Measurements from ENCODE around the gene HBG1. TPM values are rescaled to one million over a fixed set of nuclear protein-coding genes. Genes with fewer than 3 reads are reported as not detected.

HBG1 gene
- total RNA-seq, 1 donor from 2014 or later = not detected

GRCh38 chr11:5290106-5290505, 40.4 kb upstream of the HBG1 start:
- Histone ChIP-seq H3K4me3 (no peak overlapping the region), H3K27ac (no peak overlapping the region), H3K27me3 (ENCODE audit: low read depth) (no peaks in the 10 kb centered on the region), H3K4me1 (no peaks in the 10 kb centered on the region), H3K36me3 (no peaks in the 10 kb centered on the region), H3K9me3 (no peaks in the 10 kb centered on the region)
- DNase-seq (no peak), ATAC-seq (no peak)
- intact Hi-C loops (cut with DNase I) = no loop called here
- TF ChIP-seq CTCF (IDR thresholded peaks at IDR 0.05) = no peak

DNA sequence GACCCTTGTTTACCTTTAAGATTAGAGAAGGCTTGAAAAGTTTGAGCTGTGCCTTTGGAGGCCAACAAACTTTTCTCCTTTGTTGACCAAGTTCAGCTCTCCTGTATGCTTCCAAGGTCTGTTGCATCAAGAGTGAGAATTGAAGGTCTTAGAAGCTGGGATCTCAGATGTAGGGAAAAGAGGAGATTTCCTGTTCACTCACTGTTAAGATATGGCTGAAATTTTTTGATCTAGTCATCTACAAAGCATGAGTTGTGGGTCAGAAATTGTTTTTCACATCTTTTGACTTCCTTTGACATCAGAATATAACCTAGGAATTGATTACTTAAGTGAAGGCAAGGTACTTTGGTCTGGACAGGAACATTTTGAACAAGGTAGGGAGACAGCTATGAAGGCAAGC, 40.0 kb upstream of the HBG1 start:
- H3K36me3 ChIP-seq = no peaks in the 10 kb centered on the region
- TF ChIP-seq CTCF (IDR thresholded peaks at IDR 0.05) = no peak
- no peaks in the 10 kb centered on the region for H3K27me3 ChIP-seq (ENCODE audit: low read depth)
- no peak overlapping the region for H3K27ac ChIP-seq
- no peaks in the 10 kb centered on the region for H3K9me3 ChIP-seq
- no peak overlapping the region for H3K4me3 ChIP-seq
- intact Hi-C loops (cut with DNase I) = no loop called here
- ATAC-seq (no peak), DNase-seq (no peak)
- H3K4me1 ChIP-seq = no peaks in the 10 kb centered on the region

DNA sequence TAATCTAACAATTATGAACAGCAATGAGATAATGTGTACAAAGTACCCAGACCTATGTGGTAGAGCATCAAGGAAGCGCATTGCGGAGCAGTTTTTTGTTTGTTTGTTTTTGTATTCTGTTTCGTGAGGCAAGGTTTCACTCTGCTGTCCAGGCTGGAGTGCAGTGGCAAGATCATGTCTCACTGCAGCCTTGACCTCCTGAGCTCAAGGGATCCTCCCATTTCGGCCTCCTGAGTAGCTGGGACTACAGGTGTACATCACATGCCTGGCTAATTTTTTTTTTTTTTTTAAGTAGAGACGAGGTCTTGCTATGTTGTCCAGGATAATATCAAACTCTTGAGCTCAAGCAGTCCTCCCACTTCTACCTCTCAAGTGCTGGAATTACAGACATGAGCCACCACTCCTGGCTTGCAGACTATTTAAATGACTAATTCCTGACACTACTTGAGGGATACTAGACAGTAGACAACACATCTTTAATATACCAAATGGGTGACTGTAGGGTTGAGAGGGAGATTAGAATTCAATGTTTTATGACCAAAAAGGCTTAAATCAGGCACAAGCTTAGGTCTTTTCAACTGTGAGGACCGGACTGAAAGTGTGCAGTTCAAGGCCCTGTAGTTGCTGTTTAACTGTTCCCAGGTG, 39.4 kb upstream of the HBG1 start:
- intact Hi-C loops (cut with DNase I) = no loop called here
- Histone ChIP-seq H3K36me3 (no peaks in the 10 kb centered on the region), H3K27ac (no peak overlapping the region), H3K4me3 (no peak overlapping the region), H3K27me3 (ENCODE audit: low read depth) (no peaks in the 10 kb centered on the region), H3K4me1 (no peaks in the 10 kb centered on the region), H3K9me3 (no peaks in the 10 kb centered on the region)
- DNase-seq (no peak), ATAC-seq (no peak)
- TF ChIP-seq CTCF (IDR thresholded peaks at IDR 0.05) = no peak

DNA sequence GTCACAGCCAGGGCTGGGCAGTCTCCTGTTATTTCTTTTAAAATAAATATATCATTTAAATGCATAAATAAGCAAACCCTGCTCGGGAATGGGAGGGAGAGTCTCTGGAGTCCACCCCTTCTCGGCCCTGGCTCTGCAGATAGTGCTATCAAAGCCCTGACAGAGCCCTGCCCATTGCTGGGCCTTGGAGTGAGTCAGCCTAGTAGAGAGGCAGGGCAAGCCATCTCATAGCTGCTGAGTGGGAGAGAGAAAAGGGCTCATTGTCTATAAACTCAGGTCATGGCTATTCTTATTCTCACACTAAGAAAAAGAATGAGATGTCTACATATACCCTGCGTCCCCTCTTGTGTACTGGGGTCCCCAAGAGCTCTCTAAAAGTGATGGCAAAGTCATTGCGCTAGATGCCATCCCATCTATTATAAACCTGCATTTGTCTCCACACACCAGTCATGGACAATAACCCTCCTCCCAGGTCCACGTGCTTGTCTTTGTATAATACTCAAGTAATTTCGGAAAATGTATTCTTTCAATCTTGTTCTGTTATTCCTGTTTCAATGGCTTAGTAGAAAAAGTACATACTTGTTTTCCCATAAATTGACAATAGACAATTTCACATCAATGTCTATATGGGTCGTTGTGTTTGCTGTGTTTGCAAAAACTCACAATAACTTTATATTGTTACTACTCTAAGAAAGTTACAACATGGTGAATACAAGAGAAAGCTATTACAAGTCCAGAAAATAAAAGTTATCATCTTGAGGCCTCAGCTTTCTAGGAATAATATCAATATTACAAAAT, 38.6 kb upstream of the HBG1 start:
- no peak for DNase-seq
- Histone ChIP-seq H3K27ac (no peak overlapping the region), H3K4me3 (no peak overlapping the region), H3K4me1 (no peaks in the 10 kb centered on the region), H3K36me3 (no peaks in the 10 kb centered on the region), H3K9me3 (no peaks in the 10 kb centered on the region), H3K27me3 (ENCODE audit: low read depth) (no peaks in the 10 kb centered on the region)
- intact Hi-C loops (cut with DNase I) = no loop called here
- no peak for TF ChIP-seq CTCF (IDR thresholded peaks at IDR 0.05)
- ATAC-seq = no peak

DNA sequence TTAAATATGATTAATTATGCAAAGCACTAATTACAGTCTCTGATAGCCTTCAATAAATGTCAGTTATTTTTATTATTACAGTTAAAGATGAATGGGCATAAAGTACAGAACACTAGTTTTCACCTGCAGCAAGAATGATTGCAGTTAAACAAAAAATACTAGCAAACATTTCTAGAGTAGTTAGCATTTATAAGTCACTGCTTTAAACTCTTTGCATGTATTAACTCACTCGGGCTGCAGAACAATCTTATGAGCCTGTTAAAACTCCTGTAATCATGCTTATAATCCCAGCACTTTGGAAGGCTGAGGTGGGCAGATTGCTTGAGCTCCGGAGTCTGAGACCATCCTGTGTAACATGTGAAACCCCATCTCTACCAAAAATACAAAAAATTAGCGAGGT, 37.2 kb upstream of the HBG1 start:
- H3K36me3 ChIP-seq = no peaks in the 10 kb centered on the region
- no peak for TF ChIP-seq CTCF (IDR thresholded peaks at IDR 0.05)
- H3K4me1 ChIP-seq = no peaks in the 10 kb centered on the region
- no peaks in the 10 kb centered on the region for H3K27me3 ChIP-seq (ENCODE audit: low read depth)
- ATAC-seq = no peak
- no peak overlapping the region for H3K27ac ChIP-seq
- H3K4me3 ChIP-seq = no peak overlapping the region
- no peaks in the 10 kb centered on the region for H3K9me3 ChIP-seq
- DNase-seq = no peak
- intact Hi-C loops (cut with DNase I) = no loop called here
